COLO668 (cell line): ENCODE data around the gene LLCFC1.

Source experiments
- DNase-seq: peaks from one replicate; lab custom pipeline; 2025; ENCODE audit not compliant: unreplicated experiment; lab: John Stamatoyannopoulos, UW

The LLCFC1 gene

GRCh38 chr7:142984297-142984696 lies 45.0 kb downstream of the LLCFC1 start:
- DNase-seq, result no peak
